GM20431 (cell line): ENCODE results near the gene HS6ST2.

Experiments
- in situ Hi-C: fragments of 300-500 bp; cut with MseI, MboI; formaldehyde crosslinking; loops from one replicate; pipeline ENCODE4 v1.15.0; 2020; ENCODE audit warnings: low sequenced_read_pairs; ENCODE audit not compliant: unreplicated experiment

Gene HS6ST2

DNA sequence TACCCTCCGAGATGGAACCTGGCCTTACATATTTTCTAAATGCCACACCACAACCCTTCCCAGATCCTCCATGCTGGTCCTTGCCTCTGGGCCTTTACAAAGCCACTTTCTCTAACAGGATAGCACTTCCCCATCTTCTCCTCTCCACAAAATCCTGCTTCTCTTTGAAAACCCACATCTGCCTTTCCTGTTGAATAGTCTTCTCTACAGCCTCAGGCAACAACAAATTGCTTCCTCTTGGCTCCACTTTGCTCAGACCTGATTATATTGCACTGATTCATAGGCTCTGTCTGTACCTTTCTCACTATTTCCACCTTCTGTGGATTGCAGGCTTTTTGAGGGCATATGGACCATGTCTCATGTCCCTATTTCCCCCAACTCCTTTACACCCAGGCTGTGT, 265.9 kb downstream of the HS6ST2 start:
- in situ Hi-C loops: no loop called here

DNA sequence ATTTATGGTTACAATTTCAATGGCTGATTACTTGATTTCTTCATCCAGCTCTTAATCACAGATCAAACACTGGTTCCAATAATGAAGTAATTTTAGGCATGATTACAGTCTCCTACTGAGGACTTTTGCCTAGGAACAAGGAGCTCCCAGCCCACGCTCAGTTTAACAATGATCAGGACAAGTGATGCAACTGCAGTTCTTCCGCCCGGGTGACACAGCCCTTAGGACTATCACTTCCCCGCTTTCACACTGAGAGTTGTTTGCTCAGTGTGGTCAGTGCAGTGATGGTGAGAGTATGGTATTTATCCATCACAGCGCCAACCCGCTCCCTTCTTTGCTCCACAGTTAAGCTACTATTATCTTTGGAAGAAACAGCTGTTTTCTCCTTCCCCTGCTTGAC, 266.4 kb downstream of the HS6ST2 start:
- in situ Hi-C loops: no loop called here

- in situ Hi-C loops: no loop called here
Measured at GRCh38 chrX:132689612-132690563, 268.5 kb downstream of the HS6ST2 start.

DNA sequence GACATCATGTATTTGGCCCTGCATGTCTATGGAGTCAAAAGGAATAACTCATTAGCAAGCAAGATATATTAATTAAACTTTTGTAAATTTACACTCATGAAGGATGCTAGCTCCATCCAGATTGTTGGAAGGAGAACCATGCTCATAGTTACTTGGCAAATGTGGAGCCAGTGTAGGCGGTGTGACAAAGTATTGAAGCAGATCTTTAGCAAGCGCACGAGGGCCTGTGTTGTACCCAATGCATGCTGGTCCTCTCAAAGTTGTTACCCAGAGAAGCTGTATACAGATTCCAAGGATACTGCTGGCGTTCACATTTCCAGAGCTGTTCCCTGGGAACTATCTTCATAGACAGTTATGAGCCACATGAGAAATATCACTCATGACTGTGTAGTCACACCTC, 273.2 kb downstream of the HS6ST2 start:
- in situ Hi-C loops: no loop called here

GRCh38 chrX:132677233-132677716, 281.2 kb downstream of the HS6ST2 start:
- in situ Hi-C loops: no loop called here

- in situ Hi-C loops: no loop called here
Measured at GRCh38 chrX:132676561-132677186, 281.8 kb downstream of the HS6ST2 start.

GRCh38 chrX:132676102-132676501, 282.3 kb downstream of the HS6ST2 start:
- in situ Hi-C loops: no loop called here

DNA sequence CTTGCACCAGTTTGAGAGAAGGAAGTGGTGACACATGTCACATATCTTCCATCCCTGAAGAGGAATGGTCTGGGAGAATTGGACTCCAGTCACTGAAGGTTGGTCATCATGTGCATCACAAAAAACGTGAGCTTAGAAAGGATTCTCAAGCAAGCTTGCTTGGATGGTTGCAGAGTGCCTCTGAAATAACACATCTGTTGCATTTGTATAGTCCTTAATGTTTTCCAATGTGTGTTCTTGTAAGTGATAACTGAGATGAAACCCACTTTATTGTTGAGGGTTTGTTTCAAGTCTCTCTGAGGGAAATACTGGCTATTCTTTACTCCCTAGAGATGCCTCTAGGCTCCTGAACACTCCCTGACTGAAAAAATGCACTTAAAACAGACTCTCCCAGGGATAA, 285.1 kb downstream of the HS6ST2 start:
- in situ Hi-C loops: no loop called here

DNA sequence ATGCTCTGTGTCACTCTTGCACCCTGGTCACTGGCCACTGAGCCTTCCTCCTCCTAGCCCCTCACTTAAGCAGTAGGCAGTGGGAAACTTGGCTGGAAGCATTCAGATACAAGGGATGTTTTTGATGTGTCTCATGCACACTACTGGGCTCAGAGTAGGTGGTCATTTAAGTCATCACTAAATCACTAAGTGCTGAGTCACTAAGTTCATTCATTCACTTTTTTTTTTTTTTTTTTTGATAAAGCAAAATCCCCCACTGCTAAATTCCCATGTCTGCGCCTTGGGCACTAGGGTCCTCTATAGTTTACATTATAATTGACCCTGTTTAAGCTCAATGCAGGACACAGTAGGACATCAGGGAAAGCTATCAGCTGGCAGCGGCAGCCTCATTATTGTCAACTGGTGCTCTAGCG, 287.2 kb downstream of the HS6ST2 start:
- in situ Hi-C loops: no loop called here

GRCh38 chrX:132669142-132669541, 289.3 kb downstream of the HS6ST2 start:
- in situ Hi-C loops: no loop called here

DNA sequence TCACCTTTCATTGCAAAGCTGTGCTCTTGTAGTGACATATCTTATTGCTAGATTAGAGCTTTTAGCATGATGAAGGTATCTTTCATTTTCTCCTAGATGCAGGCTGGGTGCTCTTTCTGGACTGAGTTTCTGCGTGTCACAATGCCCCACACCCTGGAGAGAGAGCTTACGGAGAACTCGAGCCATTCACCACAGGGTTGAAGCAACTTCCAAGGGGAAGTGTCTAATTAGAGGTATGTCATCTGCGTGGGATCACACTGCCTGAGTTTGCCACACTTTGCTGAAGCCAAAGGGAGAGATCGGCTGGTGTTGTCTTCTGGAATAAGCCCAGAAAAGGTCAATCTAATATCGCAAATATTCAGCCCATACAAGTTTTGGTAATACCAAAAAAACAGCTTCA, 290.3 kb downstream of the HS6ST2 start:
- in situ Hi-C loops: no loop called here

- in situ Hi-C loops: no loop called here
Measured at GRCh38 chrX:132665676-132666075, 292.8 kb downstream of the HS6ST2 start.

- in situ Hi-C loops: no loop called here
Measured at GRCh38 chrX:132664273-132664672, 294.2 kb downstream of the HS6ST2 start.

DNA sequence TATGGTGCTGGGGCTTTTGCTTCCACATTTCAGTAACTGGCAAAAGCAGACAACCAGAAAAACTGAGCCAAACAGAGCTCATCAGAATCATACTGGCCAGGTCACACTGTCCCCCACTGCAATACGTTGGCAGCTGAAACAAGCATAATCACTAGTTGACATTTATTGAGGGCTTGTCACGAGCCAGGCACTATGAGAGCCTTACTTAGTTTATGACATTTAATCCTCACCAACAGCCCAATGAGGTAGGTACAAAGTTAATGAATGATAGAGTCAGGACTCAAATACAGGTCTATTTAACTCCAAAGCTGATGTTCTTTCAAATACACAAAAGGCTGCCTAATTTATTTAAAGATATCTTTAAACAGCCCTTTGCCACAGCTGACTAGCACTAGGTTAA, 295.6 kb downstream of the HS6ST2 start:
- in situ Hi-C loops: no loop called here

GRCh38 chrX:132657876-132658275, 300.6 kb downstream of the HS6ST2 start:
- in situ Hi-C loops: no loop called here

DNA sequence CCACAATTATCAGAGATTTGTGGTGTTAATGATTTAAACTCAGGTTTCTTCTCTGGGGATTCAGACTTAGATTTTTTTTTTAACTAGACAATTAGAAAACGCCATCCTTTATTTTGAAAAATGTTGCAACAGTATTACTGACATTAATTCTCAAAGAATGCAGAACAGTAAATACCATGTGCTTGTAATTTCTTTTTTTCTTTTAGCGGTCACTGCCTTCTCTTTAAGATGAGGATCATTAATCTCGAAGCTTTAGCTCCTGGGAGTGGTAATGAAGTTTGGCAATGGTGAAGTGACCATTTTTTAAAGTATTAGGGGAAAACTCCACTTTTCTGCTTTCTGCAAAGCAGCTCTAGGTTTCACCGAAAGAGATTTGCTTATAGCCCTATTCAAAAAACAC, 305.6 kb downstream of the HS6ST2 start:
- in situ Hi-C loops: no loop called here

DNA sequence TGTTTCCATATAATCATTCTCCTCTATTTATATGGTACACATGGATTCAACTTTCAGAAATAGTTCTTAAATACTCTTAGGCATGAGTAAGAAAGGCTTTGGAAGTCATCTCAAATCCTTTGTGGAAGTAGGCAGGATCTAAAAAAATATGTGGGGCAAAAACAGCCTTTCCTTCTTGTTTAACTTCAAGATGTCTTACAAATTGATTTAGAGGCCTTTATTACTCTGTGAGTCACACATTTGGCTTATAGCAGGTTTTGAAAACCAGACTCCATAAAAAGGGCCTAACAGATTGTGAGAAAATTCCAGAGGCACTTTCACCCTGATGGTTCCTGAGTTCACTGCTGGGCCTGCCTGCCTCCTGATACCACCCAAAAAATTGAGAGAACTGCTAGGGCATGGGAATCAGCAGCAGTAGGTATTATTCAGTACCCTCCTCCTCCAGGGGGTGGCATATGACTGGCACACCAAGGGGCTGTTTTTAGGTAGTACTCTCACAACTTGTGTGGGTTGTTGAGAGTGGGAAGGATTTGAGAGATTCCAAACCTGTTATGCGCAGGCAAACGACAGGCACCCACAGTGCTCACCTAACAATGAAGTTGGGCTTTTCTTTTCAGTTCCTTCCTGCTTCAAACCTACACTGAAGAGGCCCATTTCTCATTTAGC, 306.9 kb downstream of the HS6ST2 start:
- in situ Hi-C loops: no loop called here

DNA sequence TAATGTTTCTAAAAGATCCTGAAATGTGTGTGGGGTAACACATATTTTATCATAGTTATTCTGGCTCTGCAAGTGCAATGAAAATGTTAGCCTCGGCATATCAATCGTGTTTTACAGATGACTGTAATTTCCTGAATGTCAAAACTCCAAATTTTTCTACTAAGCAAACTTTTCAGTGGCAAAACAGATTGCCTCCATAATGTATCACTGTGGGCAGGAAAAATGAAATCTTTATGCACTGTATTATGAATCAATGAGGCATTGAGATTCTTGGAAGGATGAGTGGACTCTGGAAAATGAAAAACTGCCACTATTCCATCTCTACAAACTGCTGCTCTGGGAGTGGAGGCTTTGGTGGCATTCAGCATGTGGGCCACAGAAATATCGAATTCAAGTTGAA, 309.5 kb downstream of the HS6ST2 start:
- in situ Hi-C loops: loop anchor here (25.0 kb wide), 1 partner anchor 812 kb away; no protein-coding TSS in a partner anchor

DNA sequence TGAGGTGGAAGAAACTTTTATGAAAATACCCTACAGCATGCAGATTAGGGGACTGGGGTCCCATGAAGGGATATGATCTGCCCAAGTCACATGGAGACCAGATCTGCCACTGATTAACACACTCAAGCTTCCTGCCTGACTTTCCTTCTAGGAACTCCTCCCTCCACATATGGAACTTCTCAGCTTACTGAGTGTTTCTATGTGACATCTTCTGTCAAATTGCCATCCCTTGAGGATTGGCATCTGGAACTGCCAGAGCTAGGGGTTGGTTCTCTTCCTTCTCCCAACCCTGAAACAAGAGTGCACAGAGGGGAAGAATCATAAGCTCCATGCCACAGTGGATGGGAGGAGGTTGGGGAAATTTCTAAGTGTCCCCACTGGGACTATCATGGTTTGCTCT, 319.0 kb downstream of the HS6ST2 start:
- in situ Hi-C loops: loop anchor here (25.0 kb wide), 1 partner anchor 802 kb away; no protein-coding TSS in a partner anchor

GRCh38 chrX:132638313-132638712, 320.1 kb downstream of the HS6ST2 start:
- in situ Hi-C loops: loop anchor here (25.0 kb wide), 1 partner anchor 801 kb away; no protein-coding TSS in a partner anchor
